ENCODE data around the gene PAX6.

The PAX6 gene

GRCh38 chr11:31810779-31811647 is at the start of gene PAX6:
Gene PAX6, minus strand, starts transcription at chr11:31811322. Its CDS starts 4,911 bp downstream, at chr11:31806411.
- DNase-seq (ENCODE audit: low read depth in 2 of 2) = peak in 1 of 2 experiments; percentile 12

DNA sequence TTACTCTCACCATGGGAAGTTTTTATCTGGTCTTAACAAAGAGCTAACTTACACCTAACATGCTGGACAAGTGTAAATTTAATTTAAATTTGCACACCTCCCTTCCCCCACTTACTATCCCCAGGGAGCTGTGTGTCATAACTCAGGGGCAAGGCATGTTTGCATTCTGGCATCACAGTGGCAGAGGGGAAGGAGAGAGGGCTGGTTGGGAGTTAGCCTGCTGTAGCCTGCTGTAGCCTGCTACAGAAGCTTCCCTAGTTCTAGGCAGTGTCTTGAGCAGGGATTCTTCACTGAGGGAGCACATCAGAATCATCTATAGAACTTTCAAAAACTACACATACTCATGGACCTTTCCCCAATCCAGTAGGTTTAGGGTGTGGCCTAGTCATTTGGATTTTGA is 49.3 kb upstream of the PAX6 start:
- DNase-seq (ENCODE audit: low read depth in 2 of 2) = no peak

DNA sequence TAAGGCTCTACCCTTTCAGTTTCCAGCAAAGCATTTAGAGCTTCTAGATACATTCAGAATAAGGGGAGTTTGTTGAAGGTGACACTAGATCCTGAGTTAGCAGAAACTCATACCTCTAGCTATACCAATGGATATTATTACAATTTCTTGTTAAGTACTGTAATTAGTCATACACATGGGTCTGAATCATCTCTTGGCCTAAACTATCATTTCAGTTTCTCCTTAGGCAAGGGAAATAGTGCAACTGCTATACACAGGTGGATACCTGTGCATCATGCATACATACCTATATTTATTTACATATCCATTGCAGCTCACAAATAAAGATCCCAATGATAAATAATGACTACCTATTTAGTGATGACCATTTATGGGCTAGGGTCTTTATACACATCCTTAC is 45.1 kb upstream of the PAX6 start:
- no peak for DNase-seq (ENCODE audit: low read depth in 2 of 2)

- no peak for DNase-seq (ENCODE audit: low read depth in 2 of 2)
These were observed 44.3 kb upstream of the PAX6 start for GRCh38 chr11:31855466-31855865.

- no peak for DNase-seq (ENCODE audit: low read depth in 2 of 2)
These were observed 39.2 kb upstream of the PAX6 start for GRCh38 chr11:31850365-31850764.

DNA sequence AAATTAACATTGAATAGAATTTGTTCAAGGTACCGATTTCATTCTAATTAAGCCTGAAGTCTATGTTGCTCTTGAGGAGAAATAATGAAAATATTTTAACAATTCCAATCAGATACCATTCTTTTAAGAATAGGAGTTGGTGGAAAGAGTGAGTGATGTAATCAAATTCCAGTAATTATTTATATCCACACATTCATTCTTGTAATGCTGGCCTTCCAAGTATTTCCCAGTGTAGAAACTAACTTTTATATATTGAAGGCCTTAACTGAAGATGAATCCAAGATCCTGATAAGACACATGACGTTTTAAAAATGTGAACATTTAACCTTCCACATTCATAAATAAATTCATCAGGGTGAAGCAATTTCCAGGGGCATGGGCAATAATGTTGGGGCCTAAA is 36.6 kb upstream of the PAX6 start:
- DNase-seq (ENCODE audit: low read depth in 2 of 2) = no peak

GRCh38 chr11:31845331-31845730 is 34.2 kb upstream of the PAX6 start:
- DNase-seq (ENCODE audit: low read depth in 2 of 2) = no peak

GRCh38 chr11:31844351-31844750 is 33.2 kb upstream of the PAX6 start:
- DNase-seq (ENCODE audit: low read depth in 2 of 2) = no peak

- DNase-seq (ENCODE audit: low read depth in 2 of 2) = no peak
These were observed 30.3 kb upstream of the PAX6 start for GRCh38 chr11:31841435-31841834.

DNA sequence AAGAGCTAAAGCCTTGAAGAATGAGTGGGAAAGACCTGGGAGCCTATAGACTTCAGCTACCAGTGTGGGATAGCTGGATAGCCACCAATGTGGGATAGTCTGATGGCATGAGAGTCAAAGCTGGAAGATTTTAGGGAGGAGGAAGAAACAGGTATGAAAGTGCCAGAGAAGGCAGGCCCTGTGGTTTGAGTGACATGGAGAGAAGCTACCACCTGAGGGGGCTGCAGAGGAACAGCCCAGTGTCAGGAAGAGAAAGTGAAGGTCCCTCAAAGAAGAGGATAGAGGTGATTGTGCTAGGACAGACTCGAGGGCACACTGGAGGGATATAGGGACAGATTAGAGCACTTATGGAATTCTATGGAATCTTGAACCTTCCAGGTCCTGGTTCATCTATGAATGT is 23.1 kb upstream of the PAX6 start:
- DNase-seq (ENCODE audit: low read depth in 2 of 2) = no peak

DNA sequence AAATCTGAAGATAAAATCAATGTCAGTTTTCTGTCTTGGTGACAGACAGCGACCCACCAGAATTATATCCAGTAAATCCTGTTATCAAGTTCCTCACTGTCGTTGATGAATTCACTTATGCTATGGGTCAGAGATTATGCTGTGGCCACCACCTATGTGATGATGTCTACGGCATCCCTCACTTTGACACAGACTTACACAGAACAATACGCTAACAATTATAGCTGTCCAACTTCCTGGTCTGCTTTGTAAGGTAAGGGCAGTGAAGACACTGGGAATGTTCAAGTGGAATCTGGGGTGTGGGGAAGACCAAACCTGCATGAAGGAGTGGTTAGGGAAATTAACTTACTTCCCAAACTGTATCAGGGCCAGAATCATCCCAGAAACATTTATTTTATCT is 19.3 kb upstream of the PAX6 start:
- DNase-seq (ENCODE audit: low read depth in 2 of 2) = no peak

DNA sequence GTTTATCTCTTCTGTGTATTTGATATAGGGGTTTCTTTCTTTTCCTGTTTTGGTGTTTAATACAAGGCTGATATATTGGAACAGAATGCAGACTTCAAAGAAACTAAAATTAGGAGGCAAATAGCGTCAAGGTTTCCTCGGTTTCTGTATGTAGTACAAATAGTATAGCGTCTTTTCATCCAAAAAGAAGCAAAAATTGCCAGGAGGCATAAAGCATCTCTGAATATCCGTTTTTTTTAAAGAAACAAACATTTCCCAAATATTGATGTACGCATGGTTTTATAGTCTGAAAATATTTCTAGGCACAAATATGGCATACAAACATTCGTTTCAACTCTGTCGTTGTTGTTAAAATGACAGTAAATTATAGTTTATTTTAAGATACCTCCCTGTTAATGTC is 17.1 kb upstream of the PAX6 start:
- no peak for DNase-seq (ENCODE audit: low read depth in 2 of 2)

- DNase-seq (ENCODE audit: low read depth in 2 of 2) = no peak
These were observed 16.5 kb upstream of the PAX6 start for GRCh38 chr11:31827455-31828206.

DNA sequence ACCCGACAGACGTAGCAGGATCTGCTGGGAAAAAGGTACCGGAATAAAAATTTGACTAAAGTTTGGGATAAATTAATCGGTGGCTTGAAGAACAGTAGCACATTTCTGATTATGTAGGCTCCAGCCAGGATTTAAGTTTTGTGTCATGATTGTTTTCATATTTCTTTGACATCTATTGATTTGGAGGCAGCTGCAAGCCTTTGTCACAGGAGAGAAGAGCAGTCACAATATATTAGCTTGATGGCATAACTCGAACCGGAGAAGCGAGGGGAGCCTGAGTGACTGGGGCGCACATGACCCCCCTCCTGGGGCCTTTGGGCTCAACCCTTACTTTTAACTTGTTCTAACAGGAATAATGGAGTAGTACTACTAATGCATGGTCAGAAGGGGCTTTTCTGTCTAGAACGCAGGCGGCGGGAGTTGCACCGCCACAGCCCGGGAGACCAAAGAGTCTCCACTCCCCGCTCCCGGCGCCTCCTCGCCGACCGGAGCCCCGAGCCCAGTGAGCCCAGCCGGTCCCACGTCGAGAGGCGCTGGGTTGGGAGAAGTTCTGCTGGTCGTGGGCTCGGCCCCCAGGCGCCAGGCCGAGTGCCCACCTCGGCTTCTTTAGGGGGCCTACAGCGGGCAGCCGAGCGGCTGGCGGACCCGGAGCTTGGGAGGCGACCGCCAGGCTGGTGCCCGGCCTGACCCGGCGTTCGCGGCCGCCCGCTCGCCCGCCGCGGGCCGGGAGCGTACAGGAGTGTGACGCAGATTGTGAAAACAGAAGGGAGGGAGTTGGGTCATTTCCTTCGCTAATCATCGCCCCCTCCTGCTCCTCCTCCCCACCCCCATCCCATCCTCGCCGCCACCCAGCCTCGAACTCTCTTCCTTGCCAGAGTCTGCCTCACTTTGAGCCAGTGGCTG is 15.7 kb upstream of the PAX6 start:
- DNase-seq (ENCODE audit: low read depth in 2 of 2) = no peak

DNA sequence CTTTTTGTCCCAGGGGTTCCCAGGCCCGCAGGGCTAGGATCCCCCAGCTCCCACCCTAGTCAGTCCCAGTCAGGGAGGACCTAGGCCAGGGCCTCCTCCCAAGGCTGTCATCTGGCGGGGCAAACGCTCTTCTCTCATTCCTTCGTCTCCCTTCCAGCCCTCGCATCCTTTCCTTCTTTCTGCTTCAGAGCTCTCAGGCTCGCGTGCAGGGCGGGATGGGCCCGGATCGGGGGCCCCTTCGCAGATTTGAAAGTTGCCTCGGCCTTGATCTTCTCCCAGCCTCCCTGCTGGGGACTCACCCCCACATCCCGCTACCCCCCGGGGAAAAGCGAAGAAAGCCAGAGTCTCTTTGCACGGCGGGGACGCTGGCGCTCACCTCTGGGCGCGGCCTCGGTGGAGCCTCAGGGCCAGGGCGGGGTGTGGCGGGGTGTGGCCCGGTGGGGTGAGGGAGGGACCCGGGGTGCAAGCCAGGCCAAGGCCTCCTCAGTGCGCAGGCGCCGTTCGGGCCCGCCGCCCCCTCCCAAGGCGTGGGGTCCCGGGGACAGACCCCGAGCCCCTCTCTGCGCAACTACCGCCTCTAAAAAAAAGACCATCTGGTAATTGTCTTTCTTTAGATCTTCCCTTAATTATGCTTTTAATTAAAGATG is 14.8 kb upstream of the PAX6 start:
- no peak for DNase-seq (ENCODE audit: low read depth in 2 of 2)

GRCh38 chr11:31824879-31825837 is 14.0 kb upstream of the PAX6 start:
- no peak for DNase-seq (ENCODE audit: low read depth in 2 of 2)

DNA sequence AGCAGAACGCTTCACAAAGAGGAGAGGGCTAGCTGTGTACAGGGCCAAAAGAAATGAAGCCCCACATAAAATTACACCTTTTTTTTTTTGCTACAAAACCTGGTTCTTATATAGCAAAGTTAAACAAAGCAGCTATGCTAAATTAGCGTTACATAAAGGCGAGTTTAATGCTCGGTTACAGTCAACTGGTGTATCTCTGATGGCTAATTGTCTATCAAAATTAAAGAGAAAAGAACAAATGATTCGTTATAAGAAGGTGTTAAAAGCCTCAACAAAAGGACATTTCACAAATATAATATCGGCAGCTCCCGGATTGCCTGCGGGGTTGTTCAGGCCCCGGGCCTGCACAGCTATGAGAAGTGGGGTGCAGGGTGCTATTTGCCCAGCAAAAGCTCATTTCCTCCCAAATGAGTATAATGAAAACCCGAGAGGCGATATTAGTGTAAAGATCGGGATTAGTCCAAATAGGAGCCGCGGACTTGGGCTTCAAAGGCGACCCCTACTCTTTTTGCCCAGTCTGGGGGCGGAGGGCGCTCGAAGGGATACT is 13.3 kb upstream of the PAX6 start:
- DNase-seq (ENCODE audit: low read depth in 2 of 2) = no peak

GRCh38 chr11:31823644-31824331 is 12.7 kb upstream of the PAX6 start:
- DNase-seq (ENCODE audit: low read depth in 2 of 2) = no peak

GRCh38 chr11:31822927-31823643 is 12.0 kb upstream of the PAX6 start:
- no peak for DNase-seq (ENCODE audit: low read depth in 2 of 2)
